IMR-90 (cell line): ENCODE data around the gene SGSH. TPM values are rescaled to one million over a fixed set of nuclear protein-coding genes. Genes with fewer than 3 reads are reported as not detected.
A peak's percentile ranks its signal among the peaks of the same experiment; 100 is the strongest.

Experiments used
- ATAC-seq: fragments of 200-7000 bp; cut with Tn5 transposase; 2 replicates; pipeline ENCODE4 v1.9.1; 2020; ENCODE audit warnings: low read depth, mild to moderate bottlenecking, moderate library complexity
- BruUV-seq: library from RNA; stranded (reverse); fragments of 400-500 nt; replicated peaks from 2 replicates; lab custom pipeline; 2021; lab: Mats Ljungman, UMichigan
- CTCF ChIA-PET: fragments of 300-600 bp; formaldehyde crosslinking; extraction: SDS; loops from one replicate; lab custom pipeline; 2021; ENCODE audit warnings: antibody characterized with exemption; lab: Yijun Ruan, JAX
- POLR2A ChIA-PET: fragments of 300-600 bp; sonication (Branson Sonifier 250); formaldehyde crosslinking; loops from one replicate; lab custom pipeline; 2022; ENCODE audit warnings: antibody characterized with exemption; ENCODE audit not compliant: unreplicated experiment; lab: Charles Lee
- DNase-seq: peaks from one replicate; pipeline ENCODE4 v3.0.0; 2013
- H2AFZ ChIP-seq: replicated peaks from 2 replicates; pipeline ENCODE3; 2013; ENCODE audit warnings: low read length, mild to moderate bottlenecking; ENCODE audit not compliant: poor library complexity
- H2AK5ac ChIP-seq: 2 replicates; pipeline ENCODE4 v1.6.1; 2013; ENCODE audit warnings: low read depth, low read length, inconsistent platforms
- H2AK9ac ChIP-seq: replicated peaks from 2 replicates; pipeline ENCODE3; 2013; ENCODE audit warnings: mild to moderate bottlenecking, low read depth, low read length, moderate library complexity; ENCODE audit not compliant: poor library complexity
- H2BK120ac ChIP-seq: 2 replicates; pipeline ENCODE4 v1.6.1; 2013; ENCODE audit warnings: low read depth, low read length, inconsistent platforms
- H2BK15ac ChIP-seq: 3 replicates; pipeline ENCODE4 v1.6.1; 2013; ENCODE audit warnings: low read depth, low read length, inconsistent platforms
- H2BK20ac ChIP-seq: 2 replicates; pipeline ENCODE4 v1.6.1; 2013; ENCODE audit warnings: low read depth, mild to moderate bottlenecking, inconsistent platforms, low read length, moderate library complexity
- H2BK5ac ChIP-seq: 2 replicates; pipeline ENCODE4 v1.6.1; 2013; ENCODE audit warnings: mild to moderate bottlenecking, low read depth, low read length, inconsistent platforms; ENCODE audit not compliant: poor library complexity, severe bottlenecking
- H3K14ac ChIP-seq: replicated peaks from 2 replicates; pipeline ENCODE4 v1.6.1; 2013; ENCODE audit warnings: low read depth, low read length, inconsistent platforms
- H3K18ac ChIP-seq: 2 replicates; pipeline ENCODE4 v1.6.1; 2013; ENCODE audit warnings: low read depth, low read length, control low read depth
- H3K23ac ChIP-seq: 2 replicates; pipeline ENCODE4 v1.6.1; 2013; ENCODE audit warnings: low read depth, low read length, inconsistent platforms
- H3K27ac ChIP-seq: 2 replicates; pipeline ENCODE4 v1.5.1; 2013; ENCODE audit warnings: mild to moderate bottlenecking, control low read depth, low read length; ENCODE audit not compliant: insufficient read depth
- H3K27me3 ChIP-seq: 2 replicates; pipeline ENCODE4 v1.6.1; 2013; ENCODE audit warnings: low read length; ENCODE audit not compliant: control insufficient read depth, insufficient read depth
- H3K36me3 ChIP-seq: 2 replicates; pipeline ENCODE4 v1.6.1; 2013; ENCODE audit warnings: low read length, mixed read lengths; ENCODE audit not compliant: control insufficient read depth, insufficient read depth
- H3K4ac ChIP-seq: 2 replicates; pipeline ENCODE4 v1.6.1; 2013; ENCODE audit warnings: low read depth, low read length, inconsistent platforms
- H3K4me1 ChIP-seq: 2 replicates; pipeline ENCODE4 v1.6.1; 2013; ENCODE audit warnings: low read length, mixed read lengths; ENCODE audit not compliant: control insufficient read depth, insufficient read depth
- H3K4me2 ChIP-seq: 2 replicates; pipeline ENCODE4 v1.6.1; 2013; ENCODE audit warnings: low read depth, mild to moderate bottlenecking, control low read depth, low read length, moderate library complexity
- H3K4me3 ChIP-seq: 2 replicates; pipeline ENCODE4 v1.5.1; 2013; ENCODE audit warnings: low read depth, mild to moderate bottlenecking, control low read depth, low read length, moderate library complexity; ENCODE audit not compliant: insufficient read depth
- H3K56ac ChIP-seq: 2 replicates; pipeline ENCODE4 v1.6.1; 2013; ENCODE audit warnings: low read length, inconsistent platforms; ENCODE audit not compliant: insufficient read depth; ENCODE audit errors: extremely low read depth
- H3K79me1 ChIP-seq, 2 experiments: 2 replicates each; pipeline ENCODE4 v1.6.1; 2013; ENCODE audit warnings: low read length in 2 of 2, inconsistent platforms in 1 of 2, low read depth in 1 of 2
- H3K9ac ChIP-seq: 2 replicates; pipeline ENCODE4 v1.6.1; 2013; ENCODE audit warnings: low read depth, low read length, control low read depth
- H3K9me1 ChIP-seq: 2 replicates; pipeline ENCODE4 v1.6.1; 2013; ENCODE audit warnings: low read length, inconsistent platforms; ENCODE audit not compliant: insufficient read depth
- H3K9me3 ChIP-seq: 2 replicates; pipeline ENCODE4 v1.6.1; 2013; ENCODE audit warnings: low read length; ENCODE audit not compliant: control insufficient read depth, insufficient read depth
- H4K20me1 ChIP-seq: 2 replicates; pipeline ENCODE4 v1.6.1; 2013; ENCODE audit warnings: low read length, inconsistent platforms; ENCODE audit not compliant: insufficient read depth
- H4K5ac ChIP-seq: 2 replicates; pipeline ENCODE4 v1.6.1; 2013; ENCODE audit warnings: mild to moderate bottlenecking, low read depth, low read length, control low read depth
- H4K8ac ChIP-seq, 2 experiments: 2 replicates each; pipeline ENCODE4 v1.6.1; 2013; ENCODE audit warnings: low read depth in 2 of 2, low read length in 2 of 2, control low read depth in 1 of 2, inconsistent platforms in 1 of 2
- H4K91ac ChIP-seq: 2 replicates; pipeline ENCODE4 v1.6.1; 2013; ENCODE audit warnings: low read depth, low read length, inconsistent platforms; ENCODE audit not compliant: insufficient read depth
- BHLHE40 ChIP-seq: fragments of 150-350 bp; IDR thresholded peaks from 2 replicates; pipeline ENCODE4 v1.6.1; 2016; ENCODE audit warnings: mild to moderate bottlenecking, low read depth, low read length
- CEBPB ChIP-seq: IDR thresholded peaks from 2 replicates; pipeline ENCODE4 v1.6.1; 2012; ENCODE audit warnings: low read depth, low read length, improper control_type of control experiment
- CHD1 ChIP-seq: IDR thresholded peaks from 2 replicates; pipeline ENCODE4 v1.6.1; 2012; ENCODE audit warnings: low read depth, low read length, improper control_type of control experiment
- CTCF ChIP-seq: conservative IDR thresholded peaks from 2 replicates; pipeline ENCODE4 v1.5.1; 2012; ENCODE audit warnings: mild to moderate bottlenecking, low read depth, low read length, improper control_type of control experiment
- ELK1 ChIP-seq: fragments of 150-350 bp; IDR thresholded peaks from 2 replicates; pipeline ENCODE4 v1.6.1; 2016; ENCODE audit warnings: low read depth, mild to moderate bottlenecking, low read length, moderate library complexity, borderline replicate concordance
- FOS ChIP-seq: fragments of 150-350 bp; IDR thresholded peaks from 2 replicates; pipeline ENCODE4 v1.6.1; 2016; ENCODE audit warnings: low read depth, low read length
- MAFK ChIP-seq: IDR thresholded peaks from 2 replicates; pipeline ENCODE4 v1.6.1; 2012; ENCODE audit warnings: low read depth, low read length, improper control_type of control experiment
- MAZ ChIP-seq: IDR thresholded peaks from 2 replicates; pipeline ENCODE4 v1.6.1; 2012; ENCODE audit warnings: low read depth, mild to moderate bottlenecking, low read length, improper control_type of control experiment, moderate library complexity, borderline replicate concordance
- MXI1 ChIP-seq: IDR thresholded peaks from 2 replicates; pipeline ENCODE4 v1.6.1; 2012; ENCODE audit warnings: low read depth, mild to moderate bottlenecking, low read length, moderate library complexity, borderline replicate concordance
- POLR2A ChIP-seq: IDR thresholded peaks from 2 replicates; pipeline ENCODE4 v1.6.1; 2012; ENCODE audit warnings: mild to moderate bottlenecking, low read depth, low read length
- RAD21 ChIP-seq: IDR thresholded peaks from 2 replicates; pipeline ENCODE4 v1.6.1; 2012; ENCODE audit warnings: low read length, improper control_type of control experiment
- USF2 ChIP-seq: fragments of 150-350 bp; IDR thresholded peaks from 2 replicates; pipeline ENCODE4 v1.6.1; 2017; ENCODE audit warnings: mild to moderate bottlenecking, antibody characterized with exemption, low read length, low read depth
- WGBS, 2 experiments: methylation state at CpG; one replicate each; pipeline versions ENCODE4 v1.1.5 to v1.1.7; 2013; ENCODE audit warnings: missing lambda C conversion rate in 2 of 2; ENCODE audit not compliant: insufficient read length in 1 of 2; ENCODE audit errors: extremely low coverage in 2 of 2; 5-methylcytosine and 5-hydroxymethylcytosine counted together
- dilution Hi-C: fragments of 300-500 bp; cut with HindIII; formaldehyde crosslinking; loops from one replicate; pipeline ENCODE4 v1.14.3; 2018; ENCODE audit warnings: low sequenced_read_pairs; ENCODE audit not compliant: unreplicated experiment
- in situ Hi-C: fragments of 300-500 bp; cut with MboI; formaldehyde crosslinking; loops from 3 replicates; pipeline ENCODE4 v1.14.3; 2019; ENCODE audit warnings: low sequenced_read_pairs, inconsistent platforms, mixed read lengths
- intact Hi-C: fragments of 100-400 bp; cut with micrococcal nuclease; formaldehyde crosslinking; loops from 2 replicates; pipeline ENCODE4 v1.10.0; 2022
- polyA plus RNA-seq, 3 experiments: library from polyadenylated mRNA; depleted of rRNA; stranded (reverse); fragments of >200 nt; gene quantifications; 2 replicates each; pipeline ENCODE4 v1.2.3, GENCODE V29; 2012; ENCODE audit warnings: low replicate concordance in 1 of 3
- total RNA-seq: library from RNA; depleted of rRNA; stranded (reverse); fragments of >200 nt; gene quantifications from 2 replicates; pipeline ENCODE4 v1.2.3, GENCODE V29; 2012

Gene SGSH
- total and polyA plus RNA-seq, 2 of the 4 experiments (the other 2 are of a cell fraction): 3.0 to 41.5 TPM

GRCh38 chr17:80263253-80264204 lies 43.4 kb upstream of the SGSH start:
- H2AK5ac ChIP-seq: peak overlapping the region; percentile 78
- peak overlapping the region; percentile 79 for H3K4me2 ChIP-seq
- ATAC-seq: peak; percentile 46
- H2BK5ac ChIP-seq: peak overlapping the region; percentile 48
- intact Hi-C loops (loop anchor here (5.0 kb wide), 2 partner anchors 41 to 256 kb away; partner anchors contain the start of genes SGSH and SLC26A11), dilution Hi-C loops (no loop called here), in situ Hi-C loops (no loop called here)
- peak overlapping the region; percentile 32 for H3K9ac ChIP-seq
- peak overlapping the region; percentile 92 for H2AK9ac ChIP-seq
- H4K5ac ChIP-seq: peak overlapping the region; percentile 20; the same call in 1 of the 2 replicates
- no peak overlapping the region for H3K18ac ChIP-seq
- H2BK120ac ChIP-seq: peak overlapping the region; percentile 29
- peak overlapping the region; percentile 61; the same call in 1 of the 2 replicates for H3K14ac ChIP-seq
- peaks cover 20% of the 10 kb centered on the region for H3K4me1 ChIP-seq
- H3K4me3 ChIP-seq: 0 out of 2 replicates have a peak overlapping the region, but pooled peaks have one; percentile 1
- H3K27ac ChIP-seq: peak overlapping the region; percentile 66
- peak overlapping the region; percentile 84 for H3K4ac ChIP-seq
- no peak overlapping the region for H3K23ac ChIP-seq
- peak overlapping the region; percentile 27; the same call in 1 of the 2 replicates for H4K91ac ChIP-seq
- H3K56ac ChIP-seq: 0 out of 2 replicates have a peak overlapping the region, but pooled peaks have one; percentile 49
- H3K27me3 ChIP-seq: no peaks in the 10 kb centered on the region
- POLR2A ChIA-PET: interaction anchor here (0.7 kb wide), 1 partner anchor 32 kb away, joined by 6 read pairs; no protein-coding TSS in a partner anchor
- no peak overlapping the region for H2BK15ac ChIP-seq
- 42% methylated on average over 2 of the region's 19 CpGs; no CpG with 5 or more reads in 1 of the 2 experiments for WGBS, 2 experiments
- peak overlapping the region; percentile 69 for H2AFZ ChIP-seq
- CTCF ChIA-PET: no interaction called here
- no peak overlapping the region for H2BK20ac ChIP-seq
- H3K9me1 ChIP-seq: 0 out of 2 replicates have a peak, but pooled peaks cover 3% of the 10 kb centered on the region
- no TSS peak for BruUV-seq
- H4K20me1 ChIP-seq: no peaks in the 10 kb centered on the region; the same call in 1 of the 2 replicates
- peak overlapping the region; percentile 26 to 76 for H4K8ac ChIP-seq
- peaks cover 22% of the 10 kb centered on the region for H3K36me3 ChIP-seq
- H3K79me1 ChIP-seq: peaks cover 16 to 48% of the 10 kb centered on the region in 2 experiments; a peak in 2 of 4 replicates
- peak; percentile 89 for DNase-seq
- H3K9me3 ChIP-seq: no peaks in the 10 kb centered on the region
- TF ChIP-seq CEBPB: no peak
- no peak for TF ChIP-seq ELK1
- TF ChIP-seq BHLHE40: peak; percentile 45; the same call in 1 of the 2 replicates
- no peak for TF ChIP-seq CHD1
- TF ChIP-seq MXI1: no peak
- TF ChIP-seq MAZ: no peak
- TF ChIP-seq CTCF: peak; percentile 28; the same call in 1 of the 2 replicates
- TF ChIP-seq MAFK: no peak
- peak; percentile 40 for TF ChIP-seq RAD21
- TF ChIP-seq USF2: peak; percentile 96
- peak; percentile 44; the same call in 1 of the 2 replicates for TF ChIP-seq POLR2A
- no peak for TF ChIP-seq FOS
